ENCODE data around the gene DEDD. TPM values are rescaled to one million over a fixed set of nuclear protein-coding genes. Genes with fewer than 3 reads are reported as not detected.

The DEDD gene
- total RNA-seq, 1 experiment from 2014 or later, result 39.2 TPM

DNA sequence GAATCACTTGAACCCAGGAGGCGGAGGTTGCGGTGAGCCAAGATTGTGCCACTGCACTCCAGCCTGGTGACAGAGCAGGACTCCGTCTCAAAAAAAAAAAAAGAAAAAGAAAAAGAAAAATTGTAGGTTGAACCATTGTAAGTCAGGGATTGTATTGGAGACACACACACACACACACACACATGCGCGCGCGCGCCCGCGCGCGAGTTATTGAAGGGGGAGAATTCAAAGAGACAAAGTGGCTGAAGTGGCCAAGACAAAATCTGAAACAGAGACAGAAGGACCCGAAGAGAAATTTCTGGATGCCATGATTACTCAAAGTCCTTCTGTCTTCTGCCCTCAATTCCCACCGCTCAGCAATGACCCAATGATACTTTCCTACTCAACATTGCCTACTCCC is 38.0 kb downstream of the DEDD start (continued):
- TF ChIP-seq, protein P1, sequence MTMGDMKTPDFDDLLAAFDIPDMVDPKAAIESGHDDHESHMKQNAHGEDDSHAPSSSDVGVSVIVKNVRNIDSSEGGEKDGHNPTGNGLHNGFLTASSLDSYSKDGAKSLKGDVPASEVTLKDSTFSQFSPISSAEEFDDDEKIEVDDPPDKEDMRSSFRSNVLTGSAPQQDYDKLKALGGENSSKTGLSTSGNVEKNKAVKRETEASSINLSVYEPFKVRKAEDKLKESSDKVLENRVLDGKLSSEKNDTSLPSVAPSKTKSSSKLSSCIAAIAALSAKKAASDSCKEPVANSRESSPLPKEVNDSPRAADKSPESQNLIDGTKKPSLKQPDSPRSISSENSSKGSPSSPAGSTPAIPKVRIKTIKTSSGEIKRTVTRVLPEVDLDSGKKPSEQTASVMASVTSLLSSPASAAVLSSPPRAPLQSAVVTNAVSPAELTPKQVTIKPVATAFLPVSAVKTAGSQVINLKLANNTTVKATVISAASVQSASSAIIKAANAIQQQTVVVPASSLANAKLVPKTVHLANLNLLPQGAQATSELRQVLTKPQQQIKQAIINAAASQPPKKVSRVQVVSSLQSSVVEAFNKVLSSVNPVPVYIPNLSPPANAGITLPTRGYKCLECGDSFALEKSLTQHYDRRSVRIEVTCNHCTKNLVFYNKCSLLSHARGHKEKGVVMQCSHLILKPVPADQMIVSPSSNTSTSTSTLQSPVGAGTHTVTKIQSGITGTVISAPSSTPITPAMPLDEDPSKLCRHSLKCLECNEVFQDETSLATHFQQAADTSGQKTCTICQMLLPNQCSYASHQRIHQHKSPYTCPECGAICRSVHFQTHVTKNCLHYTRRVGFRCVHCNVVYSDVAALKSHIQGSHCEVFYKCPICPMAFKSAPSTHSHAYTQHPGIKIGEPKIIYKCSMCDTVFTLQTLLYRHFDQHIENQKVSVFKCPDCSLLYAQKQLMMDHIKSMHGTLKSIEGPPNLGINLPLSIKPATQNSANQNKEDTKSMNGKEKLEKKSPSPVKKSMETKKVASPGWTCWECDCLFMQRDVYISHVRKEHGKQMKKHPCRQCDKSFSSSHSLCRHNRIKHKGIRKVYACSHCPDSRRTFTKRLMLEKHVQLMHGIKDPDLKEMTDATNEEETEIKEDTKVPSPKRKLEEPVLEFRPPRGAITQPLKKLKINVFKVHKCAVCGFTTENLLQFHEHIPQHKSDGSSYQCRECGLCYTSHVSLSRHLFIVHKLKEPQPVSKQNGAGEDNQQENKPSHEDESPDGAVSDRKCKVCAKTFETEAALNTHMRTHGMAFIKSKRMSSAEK (CRISPR knock-in tag; IDR thresholded peaks at IDR 0.05; ENCODE audit: borderline replicate concordance), result no peak
- TF ChIP-seq, protein P2, sequence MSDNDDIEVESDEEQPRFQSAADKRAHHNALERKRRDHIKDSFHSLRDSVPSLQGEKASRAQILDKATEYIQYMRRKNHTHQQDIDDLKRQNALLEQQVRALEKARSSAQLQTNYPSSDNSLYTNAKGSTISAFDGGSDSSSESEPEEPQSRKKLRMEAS (CRISPR knock-in tag; IDR thresholded peaks at IDR 0.05), result no peak

DNA sequence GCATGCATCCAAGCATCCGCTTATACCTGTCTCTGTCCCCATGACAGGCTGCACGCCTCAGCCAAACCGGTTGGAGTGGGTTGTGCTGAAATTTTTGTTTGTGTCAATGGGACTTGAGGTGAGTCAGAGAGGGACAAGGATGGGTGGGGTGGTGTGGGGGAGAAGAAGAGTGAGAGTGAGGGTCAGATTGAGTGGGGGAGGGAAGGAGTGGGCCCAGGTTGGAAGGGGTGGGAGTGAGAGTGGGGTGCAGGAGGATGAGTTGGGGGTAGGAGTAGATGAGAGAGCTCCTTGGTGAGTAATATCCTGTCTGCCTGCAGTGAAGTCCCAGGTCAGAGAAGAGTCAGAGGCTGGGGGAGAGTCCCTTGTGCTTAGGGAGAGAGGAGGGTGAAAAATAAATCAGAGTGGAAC is 39.8 kb downstream of the DEDD start:
- H3K4me3 Mint-ChIP-seq, result no peak overlapping the region
- ATAC-seq (no peak), DNase-seq (ENCODE audit: low spot score) (no peak)
- ChIA-PET POLR2A (interaction anchor here (0.6 to 0.8 kb wide), 2 partner anchors 101 to 697 kb away, joined by 3 to 7 read pairs; no protein-coding TSS in a partner anchor), CTCF (no interaction called here)
- TF ChIP-seq, protein P3, sequence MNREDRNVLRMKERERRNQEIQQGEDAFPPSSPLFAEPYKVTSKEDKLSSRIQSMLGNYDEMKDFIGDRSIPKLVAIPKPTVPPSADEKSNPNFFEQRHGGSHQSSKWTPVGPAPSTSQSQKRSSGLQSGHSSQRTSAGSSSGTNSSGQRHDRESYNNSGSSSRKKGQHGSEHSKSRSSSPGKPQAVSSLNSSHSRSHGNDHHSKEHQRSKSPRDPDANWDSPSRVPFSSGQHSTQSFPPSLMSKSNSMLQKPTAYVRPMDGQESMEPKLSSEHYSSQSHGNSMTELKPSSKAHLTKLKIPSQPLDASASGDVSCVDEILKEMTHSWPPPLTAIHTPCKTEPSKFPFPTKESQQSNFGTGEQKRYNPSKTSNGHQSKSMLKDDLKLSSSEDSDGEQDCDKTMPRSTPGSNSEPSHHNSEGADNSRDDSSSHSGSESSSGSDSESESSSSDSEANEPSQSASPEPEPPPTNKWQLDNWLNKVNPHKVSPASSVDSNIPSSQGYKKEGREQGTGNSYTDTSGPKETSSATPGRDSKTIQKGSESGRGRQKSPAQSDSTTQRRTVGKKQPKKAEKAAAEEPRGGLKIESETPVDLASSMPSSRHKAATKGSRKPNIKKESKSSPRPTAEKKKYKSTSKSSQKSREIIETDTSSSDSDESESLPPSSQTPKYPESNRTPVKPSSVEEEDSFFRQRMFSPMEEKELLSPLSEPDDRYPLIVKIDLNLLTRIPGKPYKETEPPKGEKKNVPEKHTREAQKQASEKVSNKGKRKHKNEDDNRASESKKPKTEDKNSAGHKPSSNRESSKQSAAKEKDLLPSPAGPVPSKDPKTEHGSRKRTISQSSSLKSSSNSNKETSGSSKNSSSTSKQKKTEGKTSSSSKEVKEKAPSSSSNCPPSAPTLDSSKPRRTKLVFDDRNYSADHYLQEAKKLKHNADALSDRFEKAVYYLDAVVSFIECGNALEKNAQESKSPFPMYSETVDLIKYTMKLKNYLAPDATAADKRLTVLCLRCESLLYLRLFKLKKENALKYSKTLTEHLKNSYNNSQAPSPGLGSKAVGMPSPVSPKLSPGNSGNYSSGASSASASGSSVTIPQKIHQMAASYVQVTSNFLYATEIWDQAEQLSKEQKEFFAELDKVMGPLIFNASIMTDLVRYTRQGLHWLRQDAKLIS (CRISPR knock-in tag; IDR thresholded peaks at IDR 0.05; ENCODE audit: borderline replicate concordance), result no peak
- H3K9me3 Mint-ChIP-seq, result no peaks in the 10 kb centered on the region
- H3K4me1 Mint-ChIP-seq, result peaks cover 6% of the 10 kb centered on the region
- H3K36me3 Mint-ChIP-seq, result no peaks in the 10 kb centered on the region
- no peak overlapping the region for H3K27ac Mint-ChIP-seq
- H3K27me3 Mint-ChIP-seq (ENCODE audit: low read depth), result peaks cover 6% of the 10 kb centered on the region; the same call in 1 of the 2 replicates

DNA sequence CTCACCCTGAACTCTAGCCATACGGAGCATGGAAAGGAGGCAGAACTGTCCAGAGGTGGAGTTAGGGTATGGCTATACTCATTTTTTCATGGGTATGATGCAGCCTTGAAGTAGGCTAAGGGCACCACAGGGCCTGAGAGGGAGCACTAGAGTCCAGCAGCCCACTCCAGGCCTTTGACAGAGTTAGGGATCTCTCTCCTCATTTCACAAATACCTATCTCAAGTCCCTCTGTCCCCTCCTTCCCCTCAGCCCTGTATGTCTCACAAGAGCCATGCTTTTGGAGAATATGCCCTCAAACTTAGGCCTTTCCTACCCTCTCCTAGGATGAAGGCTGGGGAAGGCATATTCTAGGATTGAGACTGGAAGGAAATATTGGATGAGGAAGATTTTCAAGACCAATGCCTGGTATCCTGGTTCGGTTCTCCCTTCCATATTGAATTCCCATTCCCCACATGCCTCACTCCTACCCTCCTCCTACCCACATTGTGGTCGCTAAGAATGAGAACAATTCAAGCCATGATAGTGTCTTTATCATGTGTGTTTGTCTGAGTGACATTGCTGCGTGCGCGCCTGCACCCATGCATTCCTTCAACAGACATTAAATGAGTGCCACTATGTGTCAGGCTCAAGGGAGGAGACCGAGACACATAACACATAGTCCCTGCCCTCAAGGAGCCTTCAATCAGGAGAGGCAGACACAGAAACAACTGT is 40.5 kb downstream of the DEDD start:
- H3K9me3 Mint-ChIP-seq, result no peaks in the 10 kb centered on the region
- ATAC-seq (no peak), DNase-seq (ENCODE audit: low spot score) (no peak)
- POLR2A ChIA-PET, result no interaction called here
- CTCF ChIA-PET, result no interaction called here
- H3K4me1 Mint-ChIP-seq, result peaks cover 4% of the 10 kb centered on the region
- H3K4me3 Mint-ChIP-seq, result no peak overlapping the region
- H3K27me3 Mint-ChIP-seq (ENCODE audit: low read depth), result peaks cover 6% of the 10 kb centered on the region; the same call in 1 of the 2 replicates
- no peak overlapping the region for H3K27ac Mint-ChIP-seq
- H3K36me3 Mint-ChIP-seq, result no peaks in the 10 kb centered on the region
- TF ChIP-seq TEAD4 (CRISPR knock-in tag; IDR thresholded peaks at IDR 0.05) (no peak), ATF1 (CRISPR knock-in tag; IDR thresholded peaks at IDR 0.05) (no peak), KAT7 (CRISPR knock-in tag; IDR thresholded peaks at IDR 0.05; ENCODE audit: borderline replicate concordance) (no peak), ZNF671 (CRISPR knock-in tag; IDR thresholded peaks at IDR 0.05) (no peak), CBFB (CRISPR knock-in tag; IDR thresholded peaks at IDR 0.05; ENCODE audit: low read depth) (no peak), ZNF423 (CRISPR knock-in tag; IDR thresholded peaks at IDR 0.05) (no peak), ZNF396 (CRISPR knock-in tag; IDR thresholded peaks at IDR 0.05; ENCODE audit: borderline replicate concordance) (no peak), RORB (CRISPR knock-in tag; IDR thresholded peaks at IDR 0.05) (no peak), SMAD4 (CRISPR knock-in tag; IDR thresholded peaks at IDR 0.05) (no peak), GRHL2 (CRISPR knock-in tag; IDR thresholded peaks at IDR 0.05; ENCODE audit: insufficient replicate concordance, severe bottlenecking) (no peak), ZNF263 (CRISPR knock-in tag; IDR thresholded peaks at IDR 0.05; ENCODE audit: low read depth) (no peak)
- TF ChIP-seq, protein P2 (CRISPR knock-in tag; IDR thresholded peaks at IDR 0.05), result no peak
- TF ChIP-seq, protein P4, sequence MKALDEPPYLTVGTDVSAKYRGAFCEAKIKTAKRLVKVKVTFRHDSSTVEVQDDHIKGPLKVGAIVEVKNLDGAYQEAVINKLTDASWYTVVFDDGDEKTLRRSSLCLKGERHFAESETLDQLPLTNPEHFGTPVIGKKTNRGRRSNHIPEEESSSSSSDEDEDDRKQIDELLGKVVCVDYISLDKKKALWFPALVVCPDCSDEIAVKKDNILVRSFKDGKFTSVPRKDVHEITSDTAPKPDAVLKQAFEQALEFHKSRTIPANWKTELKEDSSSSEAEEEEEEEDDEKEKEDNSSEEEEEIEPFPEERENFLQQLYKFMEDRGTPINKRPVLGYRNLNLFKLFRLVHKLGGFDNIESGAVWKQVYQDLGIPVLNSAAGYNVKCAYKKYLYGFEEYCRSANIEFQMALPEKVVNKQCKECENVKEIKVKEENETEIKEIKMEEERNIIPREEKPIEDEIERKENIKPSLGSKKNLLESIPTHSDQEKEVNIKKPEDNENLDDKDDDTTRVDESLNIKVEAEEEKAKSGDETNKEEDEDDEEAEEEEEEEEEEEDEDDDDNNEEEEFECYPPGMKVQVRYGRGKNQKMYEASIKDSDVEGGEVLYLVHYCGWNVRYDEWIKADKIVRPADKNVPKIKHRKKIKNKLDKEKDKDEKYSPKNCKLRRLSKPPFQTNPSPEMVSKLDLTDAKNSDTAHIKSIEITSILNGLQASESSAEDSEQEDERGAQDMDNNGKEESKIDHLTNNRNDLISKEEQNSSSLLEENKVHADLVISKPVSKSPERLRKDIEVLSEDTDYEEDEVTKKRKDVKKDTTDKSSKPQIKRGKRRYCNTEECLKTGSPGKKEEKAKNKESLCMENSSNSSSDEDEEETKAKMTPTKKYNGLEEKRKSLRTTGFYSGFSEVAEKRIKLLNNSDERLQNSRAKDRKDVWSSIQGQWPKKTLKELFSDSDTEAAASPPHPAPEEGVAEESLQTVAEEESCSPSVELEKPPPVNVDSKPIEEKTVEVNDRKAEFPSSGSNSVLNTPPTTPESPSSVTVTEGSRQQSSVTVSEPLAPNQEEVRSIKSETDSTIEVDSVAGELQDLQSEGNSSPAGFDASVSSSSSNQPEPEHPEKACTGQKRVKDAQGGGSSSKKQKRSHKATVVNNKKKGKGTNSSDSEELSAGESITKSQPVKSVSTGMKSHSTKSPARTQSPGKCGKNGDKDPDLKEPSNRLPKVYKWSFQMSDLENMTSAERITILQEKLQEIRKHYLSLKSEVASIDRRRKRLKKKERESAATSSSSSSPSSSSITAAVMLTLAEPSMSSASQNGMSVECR (CRISPR knock-in tag; IDR thresholded peaks at IDR 0.05; ENCODE audit: borderline replicate concordance), result no peak

Data from WTC11 (cell line).